Measurements from ENCODE around the gene CHERP.

GRCh38 chr19:16536130-16536529 is 6.1 kb downstream of the CHERP start:
- no peak for TF ChIP-seq ZNF384 (IDR thresholded peaks at IDR 0.05)
- no peak for TF ChIP-seq FOXM1 (IDR thresholded peaks at IDR 0.05; ENCODE audit: borderline replicate concordance)
- TF ChIP-seq ARNT (IDR thresholded peaks at IDR 0.05), result no peak
- no peak for TF ChIP-seq HDGF (IDR thresholded peaks at IDR 0.05; ENCODE audit: borderline replicate concordance)
- no peak for TF ChIP-seq SP1 (IDR thresholded peaks at IDR 0.05)
